HepG2 (cell line): ENCODE data around the gene ANO4. TPM values are rescaled to one million over a fixed set of nuclear protein-coding genes. Genes with fewer than 3 reads are reported as not detected.

Source experiments
- ATAC-seq: fragments of 200-7000 bp; cut with Tn5 transposase; 3 replicates; pipeline ENCODE4 v1.9.1; 2020; ENCODE audit warnings: mild to moderate bottlenecking, moderate library complexity
- BruUV-seq: library from RNA; stranded (reverse); fragments of 400-500 nt; replicated peaks from 2 replicates; lab custom pipeline; 2021; lab: Mats Ljungman, UMichigan
- CTCF ChIA-PET: fragments of 300-600 bp; formaldehyde crosslinking; extraction: SDS; loops from one replicate; lab custom pipeline; 2021; ENCODE audit warnings: low total read pairs, inconsistent platforms, low intra/inter-chr PET ratio; lab: Yijun Ruan, JAX
- POLR2A ChIA-PET: fragments of 350-600 bp; sonication (Branson Sonifier 250); formaldehyde crosslinking; loops from one replicate; lab custom pipeline; 2020; ENCODE audit warnings: antibody characterized with exemption, inconsistent platforms; lab: Yijun Ruan, JAX
- DNase-seq: peaks from one replicate; pipeline ENCODE4 v3.0.0-alpha.2; 2015; ENCODE audit warnings: low spot score
- FAIRE-seq: peaks from 3 replicates; lab custom pipeline; 2011; peaks lifted over from hg19 to GRCh38; lab: Jason Lieb, UNC
- H2AFZ ChIP-seq: one replicate; pipeline ENCODE4 v1.6.1; 2011; ENCODE audit warnings: low read length, inconsistent platforms
- H3K27ac ChIP-seq: fragments of 300-600 bp; 3 replicates; pipeline ENCODE4 v1.8.0; 2011; ENCODE audit warnings: mixed run types, mild to moderate bottlenecking, mixed read lengths, low read length, inconsistent platforms; ENCODE audit not compliant: insufficient read depth; ENCODE audit errors: extremely low read length
- H3K27me3 ChIP-seq, 2 experiments: fragments of 200-600 bp in 1 of 2; 2 replicates in 1 of 2; 3 replicates in 1 of 2; pipeline versions ENCODE4 v1.6.0 to v1.8.0; 2011; ENCODE audit warnings: low read length in 2 of 2, mild to moderate bottlenecking in 2 of 2, moderate library complexity in 2 of 2, inconsistent platforms in 1 of 2; ENCODE audit not compliant: insufficient read depth in 2 of 2, control insufficient read depth in 1 of 2
- H3K36me3 ChIP-seq, 2 experiments: fragments of 200-600 bp in 1 of 2; replicated peaks in 1 of 2; 2 replicates in 1 of 2; 3 replicates in 1 of 2; pipeline versions ENCODE4 v1.5.1 to v1.8.0; 2011; ENCODE audit warnings: low read length in 2 of 2, inconsistent platforms in 1 of 2; ENCODE audit not compliant: insufficient read depth in 2 of 2, control insufficient read depth in 1 of 2
- H3K4me1 ChIP-seq: 2 replicates; pipeline ENCODE4 v1.5.1; 2012; ENCODE audit warnings: low read length, inconsistent platforms; ENCODE audit not compliant: insufficient read depth
- H3K4me2 ChIP-seq: 2 replicates; pipeline ENCODE4 v1.6.0; 2011; ENCODE audit warnings: low read depth, low read length, inconsistent platforms
- H3K4me3 ChIP-seq, 3 experiments: fragments of 200-600 bp in 1 of 3; sonication (generic), shearing (Covaris generic) in 1 of 3; replicated peaks in 1 of 3; 2 replicates each; pipeline ENCODE4 v1.5.1; 2011 to 2016; ENCODE audit warnings: low read length in 3 of 3, inconsistent platforms in 2 of 3, low read depth in 2 of 3, mild to moderate bottlenecking in 2 of 3, control low read depth in 1 of 3, mixed read lengths in 1 of 3; ENCODE audit not compliant: insufficient read depth in 1 of 3
- H3K79me2 ChIP-seq: one replicate; pipeline ENCODE4 v1.6.1; 2011; ENCODE audit warnings: low read length, inconsistent platforms; ENCODE audit not compliant: insufficient read depth
- H3K9ac ChIP-seq: 2 replicates; pipeline ENCODE4 v1.6.0; 2011; ENCODE audit warnings: mild to moderate bottlenecking, low read depth, low read length, inconsistent platforms; ENCODE audit not compliant: insufficient read depth
- H3K9me3 ChIP-seq: 2 replicates; pipeline ENCODE4 v1.5.1; 2012; ENCODE audit warnings: mild to moderate bottlenecking, low read length
- H4K20me1 ChIP-seq: 2 replicates; pipeline ENCODE4 v1.6.0; 2011; ENCODE audit warnings: inconsistent platforms, mild to moderate bottlenecking, low read length, moderate library complexity; ENCODE audit not compliant: insufficient read depth
- DPF2 ChIP-seq: sonication (generic); formaldehyde crosslinking; IDR thresholded peaks from 2 replicates; pipeline ENCODE4 v1.4.0; 2020; ENCODE audit warnings: mild to moderate bottlenecking, low read depth, missing genetic modification reagents, borderline replicate concordance
- EED ChIP-seq: sonication (generic); formaldehyde crosslinking; IDR thresholded peaks from 2 replicates; pipeline ENCODE4 v1.5.0; 2020; ENCODE audit warnings: mild to moderate bottlenecking, missing genetic modification reagents
- FOXK1 ChIP-seq: sonication (generic); formaldehyde crosslinking; IDR thresholded peaks from 2 replicates; pipeline ENCODE4 v1.4.0; 2020; ENCODE audit warnings: low read depth, missing genetic modification reagents, borderline replicate concordance
- GLI4 ChIP-seq: sonication (generic); formaldehyde crosslinking; IDR thresholded peaks from 2 replicates; pipeline ENCODE4 v1.5.1; 2020; ENCODE audit warnings: missing genetic modification reagents, mild to moderate bottlenecking, moderate library complexity, borderline replicate concordance
- KMT2B ChIP-seq: IDR thresholded peaks from 2 replicates; pipeline ENCODE4 v1.6.1; 2016; ENCODE audit warnings: missing genetic modification reagents, missing compliant biosample characterization
- NFRKB ChIP-seq: fragments of 450-650 bp; IDR thresholded peaks from 2 replicates; pipeline ENCODE4 v1.6.1; 2017
- SMAD9 ChIP-seq: sonication (generic); formaldehyde crosslinking; IDR thresholded peaks from 2 replicates; pipeline ENCODE4 v1.5.1; 2020; ENCODE audit warnings: mild to moderate bottlenecking, missing genetic modification reagents
- SRF ChIP-seq: IDR thresholded peaks from 2 replicates; pipeline ENCODE4 v1.6.1; 2011; ENCODE audit warnings: mild to moderate bottlenecking, low read depth, low read length, moderate library complexity
- ZNF225 ChIP-seq: sonication (generic); formaldehyde crosslinking; IDR thresholded peaks from 2 replicates; pipeline ENCODE4 v1.4.0; 2020; ENCODE audit warnings: mild to moderate bottlenecking, missing genetic modification reagents
- ZNF251 ChIP-seq: sonication (generic); formaldehyde crosslinking; IDR thresholded peaks from 2 replicates; pipeline ENCODE4 v1.9.0; 2021; ENCODE audit warnings: mild to moderate bottlenecking, missing genetic modification reagents
- ZNF431 ChIP-seq: sonication (generic); formaldehyde crosslinking; IDR thresholded peaks from 2 replicates; pipeline ENCODE4 v1.9.0; 2022; ENCODE audit warnings: missing genetic modification reagents, low read depth, mild to moderate bottlenecking, borderline replicate concordance
- ZNF468 ChIP-seq: sonication (generic); formaldehyde crosslinking; IDR thresholded peaks from 2 replicates; pipeline ENCODE4 v1.8.0; 2022; ENCODE audit warnings: mild to moderate bottlenecking, moderate library complexity, missing genetic modification reagents
- ZNF556 ChIP-seq: sonication (generic); formaldehyde crosslinking; IDR thresholded peaks from 2 replicates; pipeline ENCODE4 v1.4.0; 2020; ENCODE audit warnings: mild to moderate bottlenecking, missing genetic modification reagents, borderline replicate concordance
- WGBS: methylation state at CpG from one replicate; pipeline ENCODE4 v1.1.6; 2017; ENCODE audit warnings: low lambda C conversion rate; 5-methylcytosine and 5-hydroxymethylcytosine counted together
- in situ Hi-C: cut with HindIII; loops from 2 replicates; pipeline ENCODE4 v1.10.0; 2017; ENCODE audit warnings: low pct_unique_long_range_greater_than_20kb; ENCODE audit not compliant: extremely low pct_ligation_motif_present
- intact Hi-C: fragments of 100-400 bp; cut with micrococcal nuclease; formaldehyde crosslinking; loops from one replicate; pipeline ENCODE4 v1.10.0; 2022; ENCODE audit not compliant: unreplicated experiment
- polyA plus RNA-seq, 8 experiments: library from polyadenylated mRNA; depleted of rRNA in 3 of 8; stranded (reverse) in 7 of 8; unstranded in 1 of 8; fragments of >200 nt; fragmentation: Illumina TruSeq in 4 of 8; extraction: Trizol in 4 of 8; gene quantifications; 2 replicates each; pipeline versions ENCODE4 v1.2.1 to v1.2.3, GENCODE V29; 2011 to 2016; ENCODE audit warnings: low read depth in 4 of 8, missing spikeins in 1 of 8, mixed read lengths in 1 of 8; ENCODE audit not compliant: insufficient read depth in 1 of 8
- total RNA-seq, 5 experiments: library from RNA; depleted of rRNA; stranded (reverse); fragments of >200 nt; fragmentation: Illumina TruSeq; extraction: Trizol; gene quantifications; 2 replicates each; pipeline ENCODE4 v1.2.3, GENCODE V29; 2016; ENCODE audit warnings: low read depth in 1 of 5
- TF ChIP-seq, protein P1 (sequence below): sonication (generic); formaldehyde crosslinking; IDR thresholded peaks from 2 replicates; pipeline ENCODE4 v1.8.0; 2022; ENCODE audit warnings: low read depth, missing genetic modification reagents
- TF ChIP-seq, protein P2 (sequence below): sonication (generic); formaldehyde crosslinking; conservative IDR thresholded peaks from 2 replicates; pipeline ENCODE4 v1.4.0; 2020; ENCODE audit warnings: missing genetic modification reagents
- TF ChIP-seq, protein P3 (sequence below): sonication (generic); formaldehyde crosslinking; conservative IDR thresholded peaks from 2 replicates; pipeline ENCODE4 v1.4.0; 2020; ENCODE audit warnings: missing genetic modification reagents
- TF ChIP-seq, protein P4 (sequence below): sonication (generic); formaldehyde crosslinking; IDR thresholded peaks from 2 replicates; pipeline ENCODE4 v1.5.0; 2020; ENCODE audit warnings: mild to moderate bottlenecking, missing genetic modification reagents, borderline replicate concordance

ANO4 gene
- total and polyA plus RNA-seq, 2 of the 13 experiments (the other 11 are each of a cell fraction or from before 2014, with no cell fraction given), result not detected

DNA sequence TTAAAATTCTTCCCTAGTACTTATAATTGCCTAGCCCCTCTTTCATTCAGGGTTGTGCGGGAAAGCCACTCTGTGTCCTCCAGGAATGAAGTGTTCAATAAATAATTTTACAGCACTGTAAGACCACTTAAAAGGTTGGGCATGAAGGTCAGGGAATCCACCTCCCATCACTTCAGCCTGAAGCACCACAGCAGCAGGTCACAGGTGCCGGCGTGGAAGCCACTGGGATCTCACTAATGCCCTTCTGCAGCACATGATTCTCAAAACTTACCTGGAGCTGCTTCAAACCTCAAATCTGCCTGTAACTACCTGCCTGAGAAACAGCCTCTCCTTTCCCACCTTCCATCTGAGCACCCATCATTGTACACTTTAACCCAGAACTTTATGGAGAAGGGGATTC lies 159.5 kb downstream of the ANO4 start:
- no peaks in the 10 kb centered on the region for H3K79me2 ChIP-seq
- 0% methylated on average over 3 of the region's 3 CpGs for WGBS
- H3K4me2 ChIP-seq, result no peak overlapping the region
- POLR2A ChIA-PET, result no interaction called here
- no peak overlapping the region for H3K27ac ChIP-seq
- no peak overlapping the region for H3K9ac ChIP-seq
- no peak overlapping the region for H2AFZ ChIP-seq
- CTCF ChIA-PET, result no interaction called here
- peaks cover 0 to 3% of the 10 kb centered on the region in 2 experiments; a peak in 2 of 5 replicates for H3K27me3 ChIP-seq
- no peaks in the 10 kb centered on the region for H3K9me3 ChIP-seq
- H4K20me1 ChIP-seq, result no peaks in the 10 kb centered on the region
- no peaks in the 10 kb centered on the region for H3K36me3 ChIP-seq
- no peak for FAIRE-seq
- intact Hi-C loops, result no loop called here
- BruUV-seq, result no TSS peak
- ATAC-seq, result no peak
- H3K4me1 ChIP-seq, result no peaks in the 10 kb centered on the region
- in situ Hi-C loops, result no loop called here
- no peak overlapping the region for H3K4me3 ChIP-seq
- DNase-seq, result no peak
- TF ChIP-seq NFRKB (no peak), ZNF251 (CRISPR knock-in tag) (no peak), KMT2B (CRISPR knock-in tag) (no peak), SRF (no peak), EED (CRISPR knock-in tag) (no peak), FOXK1 (CRISPR knock-in tag) (no peak), ZNF556 (no peak), GLI4 (CRISPR knock-in tag) (no peak), SMAD9 (CRISPR knock-in tag) (no peak), ZNF468 (no peak), ZNF431 (CRISPR knock-in tag) (no peak), DPF2 (no peak), ZNF225 (no peak)
- TF ChIP-seq, protein P1, sequence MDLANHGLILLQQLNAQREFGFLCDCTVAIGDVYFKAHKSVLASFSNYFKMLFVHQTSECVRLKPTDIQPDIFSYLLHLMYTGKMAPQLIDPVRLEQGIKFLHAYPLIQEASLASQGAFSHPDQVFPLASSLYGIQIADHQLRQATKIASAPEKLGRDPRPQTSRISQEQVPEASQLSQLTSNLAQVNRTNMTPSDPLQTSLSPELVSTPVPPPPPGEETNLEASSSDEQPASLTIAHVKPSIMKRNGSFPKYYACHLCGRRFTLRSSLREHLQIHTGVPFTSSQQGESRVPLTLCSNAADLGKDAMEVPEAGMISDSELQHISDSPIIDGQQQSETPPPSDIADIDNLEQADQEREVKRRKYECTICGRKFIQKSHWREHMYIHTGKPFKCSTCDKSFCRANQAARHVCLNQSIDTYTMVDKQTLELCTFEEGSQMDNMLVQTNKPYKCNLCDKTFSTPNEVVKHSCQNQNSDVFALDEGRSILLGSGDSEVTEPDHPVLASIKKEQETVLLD, result no peak
- TF ChIP-seq, protein P2, sequence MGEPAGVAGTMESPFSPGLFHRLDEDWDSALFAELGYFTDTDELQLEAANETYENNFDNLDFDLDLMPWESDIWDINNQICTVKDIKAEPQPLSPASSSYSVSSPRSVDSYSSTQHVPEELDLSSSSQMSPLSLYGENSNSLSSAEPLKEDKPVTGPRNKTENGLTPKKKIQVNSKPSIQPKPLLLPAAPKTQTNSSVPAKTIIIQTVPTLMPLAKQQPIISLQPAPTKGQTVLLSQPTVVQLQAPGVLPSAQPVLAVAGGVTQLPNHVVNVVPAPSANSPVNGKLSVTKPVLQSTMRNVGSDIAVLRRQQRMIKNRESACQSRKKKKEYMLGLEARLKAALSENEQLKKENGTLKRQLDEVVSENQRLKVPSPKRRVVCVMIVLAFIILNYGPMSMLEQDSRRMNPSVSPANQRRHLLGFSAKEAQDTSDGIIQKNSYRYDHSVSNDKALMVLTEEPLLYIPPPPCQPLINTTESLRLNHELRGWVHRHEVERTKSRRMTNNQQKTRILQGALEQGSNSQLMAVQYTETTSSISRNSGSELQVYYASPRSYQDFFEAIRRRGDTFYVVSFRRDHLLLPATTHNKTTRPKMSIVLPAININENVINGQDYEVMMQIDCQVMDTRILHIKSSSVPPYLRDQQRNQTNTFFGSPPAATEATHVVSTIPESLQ, result no peak
- TF ChIP-seq, protein P3, sequence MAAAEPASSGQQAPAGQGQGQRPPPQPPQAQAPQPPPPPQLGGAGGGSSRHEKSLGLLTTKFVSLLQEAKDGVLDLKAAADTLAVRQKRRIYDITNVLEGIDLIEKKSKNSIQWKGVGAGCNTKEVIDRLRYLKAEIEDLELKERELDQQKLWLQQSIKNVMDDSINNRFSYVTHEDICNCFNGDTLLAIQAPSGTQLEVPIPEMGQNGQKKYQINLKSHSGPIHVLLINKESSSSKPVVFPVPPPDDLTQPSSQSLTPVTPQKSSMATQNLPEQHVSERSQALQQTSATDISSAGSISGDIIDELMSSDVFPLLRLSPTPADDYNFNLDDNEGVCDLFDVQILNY (CRISPR knock-in tag), result no peak
- TF ChIP-seq, protein P4, sequence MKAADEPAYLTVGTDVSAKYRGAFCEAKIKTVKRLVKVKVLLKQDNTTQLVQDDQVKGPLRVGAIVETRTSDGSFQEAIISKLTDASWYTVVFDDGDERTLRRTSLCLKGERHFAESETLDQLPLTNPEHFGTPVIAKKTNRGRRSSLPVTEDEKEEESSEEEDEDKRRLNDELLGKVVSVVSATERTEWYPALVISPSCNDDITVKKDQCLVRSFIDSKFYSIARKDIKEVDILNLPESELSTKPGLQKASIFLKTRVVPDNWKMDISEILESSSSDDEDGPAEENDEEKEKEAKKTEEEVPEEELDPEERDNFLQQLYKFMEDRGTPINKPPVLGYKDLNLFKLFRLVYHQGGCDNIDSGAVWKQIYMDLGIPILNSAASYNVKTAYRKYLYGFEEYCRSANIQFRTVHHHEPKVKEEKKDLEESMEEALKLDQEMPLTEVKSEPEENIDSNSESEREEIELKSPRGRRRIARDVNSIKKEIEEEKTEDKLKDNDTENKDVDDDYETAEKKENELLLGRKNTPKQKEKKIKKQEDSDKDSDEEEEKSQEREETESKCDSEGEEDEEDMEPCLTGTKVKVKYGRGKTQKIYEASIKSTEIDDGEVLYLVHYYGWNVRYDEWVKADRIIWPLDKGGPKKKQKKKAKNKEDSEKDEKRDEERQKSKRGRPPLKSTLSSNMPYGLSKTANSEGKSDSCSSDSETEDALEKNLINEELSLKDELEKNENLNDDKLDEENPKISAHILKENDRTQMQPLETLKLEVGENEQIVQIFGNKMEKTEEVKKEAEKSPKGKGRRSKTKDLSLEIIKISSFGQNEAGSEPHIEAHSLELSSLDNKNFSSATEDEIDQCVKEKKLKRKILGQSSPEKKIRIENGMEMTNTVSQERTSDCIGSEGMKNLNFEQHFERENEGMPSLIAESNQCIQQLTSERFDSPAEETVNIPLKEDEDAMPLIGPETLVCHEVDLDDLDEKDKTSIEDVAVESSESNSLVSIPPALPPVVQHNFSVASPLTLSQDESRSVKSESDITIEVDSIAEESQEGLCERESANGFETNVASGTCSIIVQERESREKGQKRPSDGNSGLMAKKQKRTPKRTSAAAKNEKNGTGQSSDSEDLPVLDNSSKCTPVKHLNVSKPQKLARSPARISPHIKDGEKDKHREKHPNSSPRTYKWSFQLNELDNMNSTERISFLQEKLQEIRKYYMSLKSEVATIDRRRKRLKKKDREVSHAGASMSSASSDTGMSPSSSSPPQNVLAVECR (CRISPR knock-in tag), result no peak
